NCI-H69 (cell line): ENCODE measurements around the gene RIPOR3.
"Not testable (repeated sequence)": the region's sequence is repeated elsewhere in the genome, so short reads cannot be mapped to it uniquely, and the experiment has no call there.

Source experiments
- DNase-seq: peaks from one replicate; lab custom pipeline; 2025; lab: John Stamatoyannopoulos, UW

Gene RIPOR3

GRCh38 chr20:50632701-50633100 is 58.6 kb downstream of the RIPOR3 start:
- DNase-seq: no peak

GRCh38 chr20:50632236-50632635 is 59.1 kb downstream of the RIPOR3 start:
- DNase-seq: no peak

GRCh38 chr20:50630578-50631263 is 60.6 kb downstream of the RIPOR3 start:
- DNase-seq: no peak

- DNase-seq: no peak
These were observed 61.7 kb downstream of the RIPOR3 start for GRCh38 chr20:50629670-50630045.

- peak; percentile 8 for DNase-seq
These were observed 62.3 kb downstream of the RIPOR3 start for GRCh38 chr20:50628853-50629669.

GRCh38 chr20:50628332-50628731 is 63.0 kb downstream of the RIPOR3 start:
- peak; percentile 50 for DNase-seq

GRCh38 chr20:50627747-50628146 is 63.6 kb downstream of the RIPOR3 start:
- DNase-seq: no peak

- DNase-seq: peak; percentile 70
These were observed 65.2 kb downstream of the RIPOR3 start for GRCh38 chr20:50625986-50626677.

GRCh38 chr20:50624351-50625016 is 66.9 kb downstream of the RIPOR3 start:
- peak; percentile 90 for DNase-seq

- no peak for DNase-seq
These were observed 70.2 kb downstream of the RIPOR3 start for GRCh38 chr20:50621068-50621665.

GRCh38 chr20:50620459-50620858 is 70.9 kb downstream of the RIPOR3 start:
- not testable (repeated sequence) for DNase-seq

GRCh38 chr20:50618537-50618936 is 72.8 kb downstream of the RIPOR3 start:
- DNase-seq: no peak

- DNase-seq: no peak
These were observed 74.3 kb downstream of the RIPOR3 start for GRCh38 chr20:50617022-50617421.

- DNase-seq: no peak
These were observed 75.9 kb downstream of the RIPOR3 start for GRCh38 chr20:50615407-50615806.

GRCh38 chr20:50613438-50614169 is 77.7 kb downstream of the RIPOR3 start:
- DNase-seq: no peak

GRCh38 chr20:50611128-50611810 is 80.1 kb downstream of the RIPOR3 start:
- no peak for DNase-seq

- DNase-seq: no peak
These were observed 81.1 kb downstream of the RIPOR3 start for GRCh38 chr20:50610212-50610718.

- no peak for DNase-seq
These were observed 81.8 kb downstream of the RIPOR3 start for GRCh38 chr20:50609438-50609989.

- no peak for DNase-seq
These were observed 82.6 kb downstream of the RIPOR3 start for GRCh38 chr20:50608750-50609104.
